Stimulated activated naive CD8-positive, alpha-beta T cell treated with anti-CD3 and anti-CD28 coated beads, Interleukin-15, Interleukin-2, amounts not matched to agents 100 ng/mL and 50 ng/mL, for 24 hours (primary cell): ENCODE data around the gene KRT9.
"Not testable (repeated sequence)": the region's sequence is repeated elsewhere in the genome, so short reads cannot be mapped to it uniquely, and the experiment has no call there.

ENCODE experiments used
- H3K27ac Mint-ChIP-seq: one replicate; pipeline ENCODE4 v1.8.0; 2021; ENCODE audit warnings: mild to moderate bottlenecking, mixed read lengths
- H3K27me3 Mint-ChIP-seq: one replicate; pipeline ENCODE4 v1.8.0; 2021; ENCODE audit warnings: mixed read lengths
- H3K36me3 Mint-ChIP-seq: one replicate; pipeline ENCODE4 v1.8.0; 2021; ENCODE audit warnings: low read depth, mixed read lengths
- H3K4me1 Mint-ChIP-seq: one replicate; pipeline ENCODE4 v1.8.0; 2021; ENCODE audit warnings: low read depth, mixed read lengths
- H3K4me3 Mint-ChIP-seq: one replicate; pipeline ENCODE4 v1.8.0; 2021; ENCODE audit warnings: mild to moderate bottlenecking, mixed read lengths
- H3K9me3 Mint-ChIP-seq: one replicate; pipeline ENCODE4 v1.8.0; 2021; ENCODE audit warnings: mixed read lengths

KRT9 gene

GRCh38 chr17:41548844-41549595 lies 22.8 kb downstream of the KRT9 start:
- H3K36me3 Mint-ChIP-seq, result peaks cover 7% of the 10 kb centered on the region
- peaks cover 5% of the 10 kb centered on the region for H3K9me3 Mint-ChIP-seq
- H3K27ac Mint-ChIP-seq, result no peak overlapping the region
- peak overlapping the region; percentile 17 for H3K4me3 Mint-ChIP-seq
- H3K27me3 Mint-ChIP-seq, result peaks cover 17% of the 10 kb centered on the region
- H3K4me1 Mint-ChIP-seq, result peaks cover 23% of the 10 kb centered on the region

- H3K27ac Mint-ChIP-seq, result no peak overlapping the region
- peaks cover 7% of the 10 kb centered on the region for H3K36me3 Mint-ChIP-seq
- H3K9me3 Mint-ChIP-seq, result peaks cover 5% of the 10 kb centered on the region
- H3K4me3 Mint-ChIP-seq, result no peak overlapping the region
- H3K4me1 Mint-ChIP-seq, result peaks cover 23% of the 10 kb centered on the region
- peaks cover 11% of the 10 kb centered on the region for H3K27me3 Mint-ChIP-seq
Observed at GRCh38 chr17:41547921-41548843, 23.7 kb downstream of the KRT9 start.

- H3K4me1 Mint-ChIP-seq, result peaks cover 23% of the 10 kb centered on the region
- no peak overlapping the region for H3K27ac Mint-ChIP-seq
- peaks cover 5% of the 10 kb centered on the region for H3K9me3 Mint-ChIP-seq
- H3K36me3 Mint-ChIP-seq, result peaks cover 7% of the 10 kb centered on the region
- no peak overlapping the region for H3K4me3 Mint-ChIP-seq
- peaks cover 10% of the 10 kb centered on the region for H3K27me3 Mint-ChIP-seq
Observed at GRCh38 chr17:41547378-41547841, 24.4 kb downstream of the KRT9 start.

DNA sequence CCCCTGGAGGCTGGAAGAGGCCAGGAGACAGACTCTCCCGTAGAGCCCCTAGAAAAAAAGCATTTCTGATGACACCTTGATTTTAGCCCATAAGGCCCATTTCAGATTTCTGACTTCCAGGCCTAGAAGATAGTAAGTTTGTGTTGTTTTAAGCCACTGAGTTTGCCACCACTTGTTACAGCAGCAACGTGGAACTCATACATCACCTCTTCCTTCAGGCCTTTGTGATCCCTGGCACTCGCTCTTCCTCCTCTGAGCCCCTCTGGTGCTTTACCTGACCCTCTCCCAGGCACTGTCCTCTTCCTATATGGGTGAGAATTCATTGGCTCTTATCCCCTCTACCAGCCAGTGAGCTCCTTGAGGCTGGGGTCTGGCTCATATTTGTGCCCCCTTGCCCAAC lies 25.0 kb downstream of the KRT9 start:
- H3K36me3 Mint-ChIP-seq, result peaks cover 7% of the 10 kb centered on the region
- peaks cover 23% of the 10 kb centered on the region for H3K4me1 Mint-ChIP-seq
- no peak overlapping the region for H3K27ac Mint-ChIP-seq
- H3K27me3 Mint-ChIP-seq, result peaks cover 10% of the 10 kb centered on the region
- H3K4me3 Mint-ChIP-seq, result no peak overlapping the region
- peaks cover 5% of the 10 kb centered on the region for H3K9me3 Mint-ChIP-seq

GRCh38 chr17:41545829-41546410 lies 25.9 kb downstream of the KRT9 start:
- no peak overlapping the region for H3K27ac Mint-ChIP-seq
- H3K4me3 Mint-ChIP-seq, result no peak overlapping the region
- H3K4me1 Mint-ChIP-seq, result peaks cover 23% of the 10 kb centered on the region
- H3K9me3 Mint-ChIP-seq, result peaks cover 5% of the 10 kb centered on the region
- H3K36me3 Mint-ChIP-seq, result peaks cover 7% of the 10 kb centered on the region
- peaks cover 10% of the 10 kb centered on the region for H3K27me3 Mint-ChIP-seq

DNA sequence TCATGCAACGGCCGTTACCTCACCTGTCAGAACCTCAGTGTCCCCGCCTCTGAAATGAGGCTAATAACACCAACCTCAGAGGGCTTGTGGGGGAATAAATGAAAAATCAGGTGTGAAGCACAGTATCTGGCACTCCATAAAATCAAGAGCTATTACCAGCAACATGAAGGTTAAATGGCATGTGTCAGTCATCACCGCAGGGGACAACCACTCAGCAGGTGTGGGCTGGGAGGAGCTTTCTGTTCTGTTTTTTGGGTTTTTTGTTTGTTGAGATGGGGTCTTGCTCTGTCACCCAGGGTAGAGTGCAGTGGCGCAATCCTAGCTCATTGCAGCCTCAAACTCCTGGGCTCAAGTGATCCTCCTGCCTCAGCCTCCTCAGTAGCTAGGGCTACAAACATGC lies 26.9 kb downstream of the KRT9 start:
- H3K36me3 Mint-ChIP-seq, result peaks cover 7% of the 10 kb centered on the region
- H3K9me3 Mint-ChIP-seq, result peaks cover 5% of the 10 kb centered on the region
- H3K4me3 Mint-ChIP-seq, result no peak overlapping the region
- peaks cover 23% of the 10 kb centered on the region for H3K4me1 Mint-ChIP-seq
- no peak overlapping the region for H3K27ac Mint-ChIP-seq
- peaks cover 10% of the 10 kb centered on the region for H3K27me3 Mint-ChIP-seq

DNA sequence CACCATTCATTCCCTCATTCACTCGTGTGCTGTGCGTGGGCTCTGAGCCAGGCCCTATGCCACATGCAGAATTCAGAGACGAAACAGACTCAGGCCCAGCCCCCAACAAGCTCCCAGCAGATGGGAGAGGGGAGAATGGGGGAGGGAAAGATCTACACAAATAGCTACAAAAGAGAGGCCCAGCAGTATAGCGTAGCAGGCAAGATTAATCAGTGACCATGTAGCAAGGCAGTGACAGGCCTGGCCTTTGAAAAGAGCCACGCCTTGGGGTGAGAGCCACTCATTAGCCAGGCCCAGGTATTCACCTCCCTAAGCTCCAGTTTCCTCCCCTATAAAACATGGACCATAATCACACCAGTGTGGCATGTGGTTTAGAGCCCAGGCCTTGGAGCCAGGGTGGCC lies 27.4 kb downstream of the KRT9 start:
- Mint-ChIP-seq H3K27me3 (peaks cover 10% of the 10 kb centered on the region), H3K4me3 (no peak overlapping the region), H3K9me3 (peaks cover 5% of the 10 kb centered on the region), H3K4me1 (peaks cover 20% of the 10 kb centered on the region), H3K36me3 (peaks cover 7% of the 10 kb centered on the region), H3K27ac (no peak overlapping the region)

DNA sequence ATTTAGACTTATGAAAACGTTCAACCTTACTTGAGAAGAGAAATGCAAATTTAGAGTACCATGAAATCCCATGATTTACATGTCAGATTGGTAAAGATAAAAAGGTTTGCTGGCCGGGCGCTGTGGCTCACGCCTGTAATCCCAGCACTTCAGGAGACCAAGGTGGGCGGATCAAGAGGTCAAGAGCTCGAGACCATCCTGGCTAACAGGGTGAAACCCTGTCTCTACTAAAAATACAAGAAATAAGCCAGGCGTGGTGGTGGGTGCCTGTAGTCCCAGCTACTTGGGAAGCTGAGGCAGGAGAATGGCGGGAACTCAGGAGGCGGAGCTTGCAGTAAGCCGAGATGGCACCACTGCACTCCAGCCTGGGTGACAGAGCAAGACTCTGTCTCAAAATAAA lies 29.1 kb downstream of the KRT9 start:
- H3K9me3 Mint-ChIP-seq, H3K27ac Mint-ChIP-seq, H3K36me3 Mint-ChIP-seq, H3K4me3 Mint-ChIP-seq, H3K4me1 Mint-ChIP-seq: not testable (repeated sequence)
- peaks cover 10% of the 10 kb centered on the region for H3K27me3 Mint-ChIP-seq

DNA sequence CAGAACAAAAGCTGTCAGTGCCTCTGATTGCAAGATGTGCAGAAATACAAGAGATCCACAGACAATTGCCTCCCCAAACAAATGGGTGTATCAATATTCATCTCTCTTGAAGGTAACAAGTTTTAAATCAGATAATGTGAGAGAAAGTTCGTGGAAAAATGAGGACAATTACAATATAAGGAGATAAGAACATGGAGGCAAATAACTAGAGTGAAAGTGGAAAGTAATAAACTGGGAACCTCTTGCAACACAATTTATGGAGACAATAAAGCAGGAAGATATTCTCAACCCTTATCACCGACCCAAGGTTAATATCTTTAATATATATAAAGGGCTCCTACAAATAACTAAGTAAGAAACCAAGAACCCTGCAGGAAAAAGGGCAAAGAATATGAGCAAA lies 29.5 kb downstream of the KRT9 start:
- H3K27me3 Mint-ChIP-seq, result peaks cover 12% of the 10 kb centered on the region
- no peak overlapping the region for H3K4me3 Mint-ChIP-seq
- peaks cover 7% of the 10 kb centered on the region for H3K36me3 Mint-ChIP-seq
- peaks cover 5% of the 10 kb centered on the region for H3K9me3 Mint-ChIP-seq
- no peak overlapping the region for H3K27ac Mint-ChIP-seq
- H3K4me1 Mint-ChIP-seq, result no peaks in the 10 kb centered on the region

GRCh38 chr17:41540921-41541625 lies 30.8 kb downstream of the KRT9 start:
- Mint-ChIP-seq H3K36me3 (no peaks in the 10 kb centered on the region), H3K27ac (no peak overlapping the region), H3K27me3 (peaks cover 11% of the 10 kb centered on the region), H3K9me3 (no peaks in the 10 kb centered on the region), H3K4me1 (no peaks in the 10 kb centered on the region), H3K4me3 (no peak overlapping the region)

DNA sequence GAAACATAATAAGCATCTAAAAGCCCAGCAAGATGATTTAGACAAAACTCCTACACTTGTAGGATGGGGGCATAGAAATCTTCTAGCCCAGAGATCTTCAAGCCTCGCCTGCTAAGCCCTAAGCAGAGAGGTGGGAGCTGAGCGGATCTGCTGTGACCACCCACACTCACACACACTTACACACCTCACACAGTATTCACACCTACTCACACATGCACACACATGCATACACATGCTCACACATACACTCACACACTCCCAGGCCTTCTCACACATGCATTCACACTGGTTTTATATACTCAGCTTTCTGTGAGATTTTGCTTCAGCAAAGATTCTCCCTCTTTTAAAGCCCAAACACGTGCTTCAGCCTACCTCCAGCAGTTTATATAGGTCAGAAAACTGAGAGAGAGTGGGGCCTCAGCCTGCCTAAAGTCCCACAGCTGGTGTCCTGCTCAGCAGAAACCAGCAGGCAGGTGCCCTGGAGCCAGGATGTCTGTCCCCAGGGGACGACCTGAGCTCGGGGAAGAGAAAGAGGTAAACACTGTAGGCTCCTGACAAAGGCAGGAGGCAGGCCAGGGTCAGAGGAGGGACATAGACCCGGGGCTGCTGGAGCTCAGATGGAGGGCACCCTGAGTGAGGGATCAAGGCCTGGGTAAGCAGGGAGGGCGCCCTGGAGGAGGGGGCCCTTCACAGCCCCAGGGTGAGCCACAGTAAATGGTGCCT lies 31.7 kb downstream of the KRT9 start:
- H3K4me1 Mint-ChIP-seq, result no peaks in the 10 kb centered on the region
- no peak overlapping the region for H3K27ac Mint-ChIP-seq
- H3K36me3 Mint-ChIP-seq, result no peaks in the 10 kb centered on the region
- no peaks in the 10 kb centered on the region for H3K9me3 Mint-ChIP-seq
- H3K27me3 Mint-ChIP-seq, result peaks cover 13% of the 10 kb centered on the region
- no peak overlapping the region for H3K4me3 Mint-ChIP-seq

- Mint-ChIP-seq H3K4me3 (no peak overlapping the region), H3K36me3 (no peaks in the 10 kb centered on the region), H3K4me1 (no peaks in the 10 kb centered on the region), H3K27me3 (peaks cover 13% of the 10 kb centered on the region), H3K9me3 (no peaks in the 10 kb centered on the region), H3K27ac (no peak overlapping the region)
Observed at GRCh38 chr17:41539071-41539492, 32.8 kb downstream of the KRT9 start.

DNA sequence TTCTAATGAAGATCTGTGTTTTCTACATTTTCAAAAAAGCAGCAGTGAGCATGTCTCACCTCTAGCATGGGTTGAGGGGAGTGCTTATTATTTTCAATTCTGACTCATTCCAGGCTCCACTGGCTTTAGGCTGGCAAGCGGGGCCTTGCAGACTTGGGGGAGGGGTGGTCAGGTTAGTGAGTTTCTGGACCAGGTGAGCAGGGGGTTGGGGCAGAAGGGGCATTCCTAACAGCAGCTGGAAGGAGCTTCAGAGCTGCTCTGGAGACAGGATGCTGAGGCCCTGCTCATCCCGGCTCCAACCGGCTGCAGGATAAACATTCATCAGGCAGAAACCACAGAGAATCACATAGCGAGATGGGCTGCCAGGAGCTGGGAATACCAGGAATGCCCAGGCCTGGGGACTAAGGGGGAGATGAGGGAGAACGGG lies 33.3 kb downstream of the KRT9 start:
- Mint-ChIP-seq H3K27me3 (peaks cover 17% of the 10 kb centered on the region), H3K36me3 (no peaks in the 10 kb centered on the region), H3K4me3 (no peak overlapping the region), H3K27ac (no peak overlapping the region), H3K4me1 (no peaks in the 10 kb centered on the region), H3K9me3 (no peaks in the 10 kb centered on the region)

GRCh38 chr17:41537990-41538389 lies 33.9 kb downstream of the KRT9 start:
- Mint-ChIP-seq H3K4me1 (no peaks in the 10 kb centered on the region), H3K27me3 (peaks cover 17% of the 10 kb centered on the region), H3K4me3 (no peak overlapping the region), H3K36me3 (no peaks in the 10 kb centered on the region), H3K9me3 (no peaks in the 10 kb centered on the region), H3K27ac (no peak overlapping the region)
